GM21619 (cell line): ENCODE data around the gene HES6.
"Not testable (repeated sequence)": the region's sequence is repeated elsewhere in the genome, so short reads cannot be mapped to it uniquely, and the experiment has no call there.

ENCODE experiments used
- ATAC-seq: cut with Tn5 transposase; IDR thresholded peaks from one replicate; pipeline ENCODE4 v1.9.1; 2021; ENCODE audit not compliant: unreplicated experiment

HES6 gene

GRCh38 chr2:238273433-238273832 lies 33.6 kb upstream of the HES6 start:
- not testable (repeated sequence) for ATAC-seq

DNA sequence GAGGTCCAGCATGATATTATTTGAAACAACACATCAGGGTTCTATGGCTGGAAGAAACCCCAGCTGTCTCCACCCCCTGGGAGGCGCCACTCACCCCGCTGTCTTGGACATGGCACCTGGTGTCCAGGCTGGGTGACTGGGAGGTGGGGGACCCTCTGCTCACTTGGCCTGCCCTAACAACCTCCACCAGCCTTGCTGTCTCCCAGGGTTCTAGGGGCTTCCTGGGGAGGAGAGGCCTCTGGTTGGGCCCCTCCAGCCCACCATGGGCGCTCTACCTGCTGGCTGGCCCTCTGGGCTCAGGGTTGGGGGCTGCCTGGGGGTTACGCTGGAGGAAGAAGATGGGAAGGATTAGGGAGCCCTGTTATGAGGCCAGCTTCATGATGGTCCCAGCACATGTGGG lies 32.3 kb upstream of the HES6 start:
- no peak for ATAC-seq

DNA sequence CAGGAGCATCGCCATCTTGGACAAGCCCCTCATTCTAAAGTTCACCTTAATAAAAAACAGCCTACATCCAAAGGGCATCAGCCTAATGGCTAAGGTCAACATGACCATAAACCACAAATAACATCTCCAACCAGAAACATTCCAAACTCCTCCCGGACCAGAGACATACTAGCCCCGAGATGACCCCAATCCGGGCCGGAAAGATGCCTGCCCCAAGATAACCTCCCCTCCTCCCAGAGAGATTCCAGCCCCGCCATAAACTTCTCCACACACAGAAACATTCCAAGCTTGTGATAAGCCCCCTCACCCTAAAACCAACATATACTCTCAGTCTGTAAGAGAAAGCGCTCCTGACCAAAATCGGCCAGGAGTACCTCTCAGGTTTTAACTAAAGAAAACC lies 31.8 kb upstream of the HES6 start:
- not testable (repeated sequence) for ATAC-seq

DNA sequence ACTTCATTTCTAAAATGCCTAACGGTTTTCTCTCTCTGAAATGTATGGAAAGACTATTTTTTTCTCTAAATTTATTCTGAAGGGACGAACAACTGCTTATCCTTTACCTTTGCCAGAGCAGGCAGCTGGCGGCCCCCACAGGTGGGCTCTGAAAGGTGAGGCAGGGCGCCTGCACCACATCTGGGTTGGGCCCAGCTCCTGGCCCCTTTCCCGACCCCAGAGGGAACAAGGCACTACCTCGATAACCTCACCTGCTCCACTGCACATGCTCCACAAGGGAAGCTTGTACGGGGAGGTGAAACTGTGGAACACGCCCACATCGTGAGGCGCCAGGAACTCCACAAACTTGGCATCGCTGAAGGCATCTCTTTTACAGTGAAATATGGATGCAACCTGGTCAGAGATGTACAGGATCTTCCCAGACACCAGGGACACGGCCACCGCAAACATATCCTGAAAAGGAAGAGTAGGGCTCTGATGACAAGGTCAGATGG lies 31.3 kb upstream of the HES6 start:
- no peak for ATAC-seq

- ATAC-seq: no peak
These were observed 30.8 kb upstream of the HES6 start for GRCh38 chr2:238270606-238271005.

GRCh38 chr2:238269741-238270140 lies 29.9 kb upstream of the HES6 start:
- no peak for ATAC-seq

DNA sequence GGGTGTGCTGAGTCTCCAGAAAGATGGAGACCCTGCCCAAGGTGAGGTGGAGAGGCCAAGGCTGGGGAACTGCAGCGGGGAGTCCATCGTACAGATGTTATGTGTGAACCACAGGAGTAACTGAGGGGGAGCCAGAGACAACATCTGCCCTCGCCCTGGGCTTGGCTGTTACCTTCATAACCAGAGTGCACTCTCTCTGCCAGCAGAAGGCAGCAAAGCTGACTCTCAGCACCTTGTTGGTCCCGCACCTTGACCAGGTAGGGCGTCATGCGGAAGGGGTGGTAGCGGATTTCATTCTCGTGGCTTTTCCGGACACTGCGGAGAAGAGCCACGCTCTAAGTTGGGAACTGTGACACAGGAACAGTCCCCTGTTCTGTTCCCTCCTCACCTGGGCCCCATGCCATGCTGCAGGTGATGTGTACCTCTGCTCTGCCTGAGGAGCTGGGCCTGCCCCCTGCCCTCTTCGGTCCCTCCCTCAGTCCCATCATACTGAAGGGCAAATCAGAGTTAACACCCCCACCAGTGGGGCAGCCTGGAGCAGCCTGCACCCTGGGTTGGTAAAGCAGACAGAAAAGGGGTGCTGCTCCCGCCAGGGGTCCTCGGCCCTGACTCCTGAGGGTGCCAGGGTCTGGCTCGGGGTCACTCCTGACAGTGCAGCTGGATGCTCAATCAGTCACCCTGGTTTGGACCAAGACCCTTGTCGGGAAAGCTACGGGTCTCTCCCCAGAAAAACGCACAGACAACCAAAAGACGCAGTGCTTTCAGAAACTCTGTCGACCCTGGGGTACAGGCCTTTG lies 28.2 kb upstream of the HES6 start:
- no peak for ATAC-seq

GRCh38 chr2:238267341-238267710 lies 27.5 kb upstream of the HES6 start:
- no peak for ATAC-seq

DNA sequence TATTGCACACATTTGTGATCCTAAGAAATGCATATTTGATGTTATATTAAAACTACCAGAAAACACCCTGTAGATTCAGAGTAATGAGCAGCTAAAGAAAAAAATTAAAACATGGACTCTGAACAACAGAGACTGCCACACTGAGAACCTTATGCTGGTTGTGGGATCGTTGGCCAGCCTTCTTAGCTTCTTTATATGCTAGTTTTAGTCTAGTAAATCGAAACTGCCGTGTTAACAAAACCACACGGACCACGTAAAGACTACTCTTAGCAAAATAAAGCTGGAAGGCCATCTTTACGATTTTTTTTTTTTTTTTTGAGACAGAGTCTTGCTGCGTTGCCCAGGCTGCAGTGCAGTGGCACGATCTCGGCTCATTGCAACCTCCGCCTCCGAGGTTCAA lies 25.8 kb upstream of the HES6 start:
- no peak for ATAC-seq

DNA sequence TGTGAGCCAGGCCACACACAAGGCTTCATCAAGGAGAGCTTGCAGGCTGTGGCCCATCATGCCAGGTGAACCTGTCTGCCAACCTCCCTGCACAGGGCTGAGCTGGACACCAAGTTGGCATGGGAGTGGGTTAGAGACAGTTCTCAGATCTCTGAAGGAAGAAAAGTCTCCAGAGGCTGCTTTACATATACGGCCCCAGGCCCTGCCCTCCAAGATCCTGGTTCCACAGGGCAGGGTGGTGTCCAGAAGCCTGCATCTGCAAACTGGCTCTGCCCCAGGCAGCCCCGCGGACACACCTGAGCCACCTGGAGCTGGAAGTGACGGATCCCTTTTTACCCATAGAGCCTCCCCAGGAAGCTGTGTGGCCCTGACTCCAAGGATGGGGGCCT lies 24.2 kb upstream of the HES6 start:
- ATAC-seq: no peak

- ATAC-seq: no peak
These were observed 23.6 kb upstream of the HES6 start for GRCh38 chr2:238263204-238264071.

GRCh38 chr2:238262496-238263122 lies 22.8 kb upstream of the HES6 start:
- no peak for ATAC-seq

GRCh38 chr2:238261718-238262375 lies 22.0 kb upstream of the HES6 start:
- ATAC-seq: no peak

DNA sequence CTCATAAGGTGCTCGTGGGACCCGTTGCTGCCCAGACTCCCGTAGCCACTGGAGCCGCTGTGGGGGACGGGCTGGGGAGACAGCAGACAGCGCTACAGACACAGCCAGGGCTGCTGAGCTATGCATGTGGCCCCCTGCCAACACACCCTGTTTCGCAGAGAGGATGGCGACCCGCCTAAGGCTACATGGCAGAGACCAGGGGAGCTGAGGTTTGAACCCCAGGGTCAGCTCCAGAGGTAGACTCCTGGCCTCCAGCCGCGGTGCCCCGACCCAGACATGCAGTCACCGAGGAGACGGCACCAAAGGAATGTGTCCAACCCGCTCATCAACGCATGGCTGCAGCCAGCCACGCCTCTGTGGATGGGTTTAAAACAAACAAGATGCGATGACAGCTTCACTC lies 21.0 kb upstream of the HES6 start:
- ATAC-seq: no peak

- no peak for ATAC-seq
These were observed 19.5 kb upstream of the HES6 start for GRCh38 chr2:238259061-238260020.

DNA sequence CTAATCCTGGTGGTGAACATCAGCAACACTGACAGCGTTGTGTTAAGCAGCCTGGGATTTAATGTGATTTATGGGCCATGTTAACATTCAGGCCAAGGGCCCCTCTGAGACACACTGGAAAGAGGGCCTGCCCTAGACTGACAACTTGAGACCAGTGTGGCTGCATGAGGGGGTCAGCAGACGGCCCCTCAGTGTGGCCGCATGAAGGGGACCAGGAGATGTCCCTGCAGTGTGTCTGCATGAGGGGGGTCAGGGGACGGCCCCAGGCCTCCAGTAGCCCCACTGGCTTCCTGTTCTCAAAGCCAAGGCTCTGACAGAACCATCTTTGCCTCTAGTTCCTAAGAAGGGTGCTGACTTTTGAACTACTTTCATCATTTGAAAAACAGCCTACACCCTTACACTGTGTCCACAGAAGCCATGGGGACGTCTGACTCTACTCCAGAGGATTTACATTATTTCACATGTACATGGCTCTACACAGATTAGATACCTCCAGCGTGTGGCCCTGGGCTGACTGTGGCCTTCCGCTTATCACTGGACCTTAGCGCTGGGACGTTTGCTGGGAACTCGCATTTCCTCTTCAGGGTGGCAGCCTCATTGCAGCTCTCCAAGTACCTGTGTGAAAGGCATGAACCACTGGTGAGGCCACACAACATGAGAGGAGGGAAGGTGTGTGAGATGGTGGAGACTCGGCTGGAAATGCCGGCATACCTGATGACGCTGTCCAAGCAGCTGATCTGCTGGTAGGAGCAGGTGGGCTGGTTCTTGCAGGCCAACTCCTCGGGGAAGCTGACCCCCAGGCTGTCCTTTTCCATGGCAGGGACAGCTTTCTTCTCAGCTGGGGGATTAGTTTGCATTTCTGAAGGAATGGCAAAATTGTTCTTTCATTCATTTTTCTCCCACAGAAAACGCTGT lies 18.2 kb upstream of the HES6 start:
- no peak for ATAC-seq

DNA sequence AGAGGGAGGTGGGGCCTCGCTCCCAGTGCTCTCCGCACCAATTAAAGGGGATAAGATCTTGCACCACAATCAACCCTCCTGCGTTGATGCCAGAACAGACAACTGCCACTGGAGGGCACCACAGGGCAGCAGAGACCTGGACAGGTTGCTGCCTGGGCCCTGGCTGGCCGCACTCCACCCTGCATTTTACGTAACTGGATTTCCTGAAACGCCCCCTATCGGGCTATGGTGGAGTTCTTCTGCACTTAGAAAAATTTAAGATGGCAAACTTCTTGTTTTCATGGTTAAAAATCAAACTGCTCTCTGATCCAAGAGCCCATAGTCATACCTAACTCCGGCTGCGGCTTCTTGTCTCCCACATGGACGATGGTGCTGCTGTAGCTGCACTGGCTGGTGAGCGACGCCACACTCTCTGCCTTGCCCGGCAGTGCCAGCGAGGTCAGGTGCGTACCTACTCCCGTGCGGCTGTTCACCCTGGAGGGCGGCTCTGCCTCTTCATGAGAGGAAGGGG lies 16.8 kb upstream of the HES6 start:
- ATAC-seq: no peak

DNA sequence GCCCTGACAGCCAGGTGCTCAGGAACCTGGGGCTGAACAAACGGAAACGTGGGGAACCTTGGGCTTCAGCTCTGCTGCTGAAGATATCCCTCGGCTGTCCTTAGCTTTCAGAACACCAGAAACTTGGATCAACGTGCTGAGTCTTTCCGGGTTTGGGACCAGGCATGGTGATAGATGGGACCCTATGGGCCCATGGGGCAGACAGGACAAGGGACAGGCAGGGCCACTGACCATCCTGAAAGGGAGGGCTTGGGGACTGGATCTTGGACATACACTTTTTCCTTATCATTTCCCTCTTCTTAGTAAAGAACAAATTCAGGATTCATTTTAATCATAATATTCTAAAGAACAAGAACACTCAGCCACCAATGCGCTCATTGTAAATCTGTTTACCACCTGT lies 16.3 kb upstream of the HES6 start:
- ATAC-seq: no peak

- ATAC-seq: no peak
These were observed 15.8 kb upstream of the HES6 start for GRCh38 chr2:238255636-238256035.
